Activated CD8-positive, alpha-beta memory T cell treated with anti-CD3 and anti-CD28 coated beads for 1 hour (primary cell): ENCODE results near the gene IL17RA.
"Not testable (repeated sequence)": the region's sequence is repeated elsewhere in the genome, so short reads cannot be mapped to it uniquely, and the experiment has no call there.

ENCODE experiments used
- DNase-seq, 2 donors: peaks; one replicate each; pipeline ENCODE4 v3.0.0-alpha.2; 2020; ENCODE audit warnings: low read depth in 1 of 2; ENCODE audit errors: extremely low read depth in 1 of 2

Gene IL17RA, protein sequence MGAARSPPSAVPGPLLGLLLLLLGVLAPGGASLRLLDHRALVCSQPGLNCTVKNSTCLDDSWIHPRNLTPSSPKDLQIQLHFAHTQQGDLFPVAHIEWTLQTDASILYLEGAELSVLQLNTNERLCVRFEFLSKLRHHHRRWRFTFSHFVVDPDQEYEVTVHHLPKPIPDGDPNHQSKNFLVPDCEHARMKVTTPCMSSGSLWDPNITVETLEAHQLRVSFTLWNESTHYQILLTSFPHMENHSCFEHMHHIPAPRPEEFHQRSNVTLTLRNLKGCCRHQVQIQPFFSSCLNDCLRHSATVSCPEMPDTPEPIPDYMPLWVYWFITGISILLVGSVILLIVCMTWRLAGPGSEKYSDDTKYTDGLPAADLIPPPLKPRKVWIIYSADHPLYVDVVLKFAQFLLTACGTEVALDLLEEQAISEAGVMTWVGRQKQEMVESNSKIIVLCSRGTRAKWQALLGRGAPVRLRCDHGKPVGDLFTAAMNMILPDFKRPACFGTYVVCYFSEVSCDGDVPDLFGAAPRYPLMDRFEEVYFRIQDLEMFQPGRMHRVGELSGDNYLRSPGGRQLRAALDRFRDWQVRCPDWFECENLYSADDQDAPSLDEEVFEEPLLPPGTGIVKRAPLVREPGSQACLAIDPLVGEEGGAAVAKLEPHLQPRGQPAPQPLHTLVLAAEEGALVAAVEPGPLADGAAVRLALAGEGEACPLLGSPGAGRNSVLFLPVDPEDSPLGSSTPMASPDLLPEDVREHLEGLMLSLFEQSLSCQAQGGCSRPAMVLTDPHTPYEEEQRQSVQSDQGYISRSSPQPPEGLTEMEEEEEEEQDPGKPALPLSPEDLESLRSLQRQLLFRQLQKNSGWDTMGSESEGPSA

GRCh38 chr22:17084554-17085276 is at the start of gene IL17RA:
Gene IL17RA, plus strand, starts transcription at chr22:17085000. Its CDS starts 92 bp downstream, at chr22:17085092.
- peak; percentile 72 to 89 for DNase-seq

- DNase-seq = no peak
These were observed 49.6 kb upstream of the IL17RA start for GRCh38 chr22:17035246-17035645.

GRCh38 chr22:17035976-17036841 is 48.6 kb upstream of the IL17RA start:
- DNase-seq = not testable (repeated sequence)

- not testable (repeated sequence) for DNase-seq
These were observed 47.7 kb upstream of the IL17RA start for GRCh38 chr22:17036842-17037711.

- no peak for DNase-seq
These were observed 41.3 kb upstream of the IL17RA start for GRCh38 chr22:17043521-17043920.

DNA sequence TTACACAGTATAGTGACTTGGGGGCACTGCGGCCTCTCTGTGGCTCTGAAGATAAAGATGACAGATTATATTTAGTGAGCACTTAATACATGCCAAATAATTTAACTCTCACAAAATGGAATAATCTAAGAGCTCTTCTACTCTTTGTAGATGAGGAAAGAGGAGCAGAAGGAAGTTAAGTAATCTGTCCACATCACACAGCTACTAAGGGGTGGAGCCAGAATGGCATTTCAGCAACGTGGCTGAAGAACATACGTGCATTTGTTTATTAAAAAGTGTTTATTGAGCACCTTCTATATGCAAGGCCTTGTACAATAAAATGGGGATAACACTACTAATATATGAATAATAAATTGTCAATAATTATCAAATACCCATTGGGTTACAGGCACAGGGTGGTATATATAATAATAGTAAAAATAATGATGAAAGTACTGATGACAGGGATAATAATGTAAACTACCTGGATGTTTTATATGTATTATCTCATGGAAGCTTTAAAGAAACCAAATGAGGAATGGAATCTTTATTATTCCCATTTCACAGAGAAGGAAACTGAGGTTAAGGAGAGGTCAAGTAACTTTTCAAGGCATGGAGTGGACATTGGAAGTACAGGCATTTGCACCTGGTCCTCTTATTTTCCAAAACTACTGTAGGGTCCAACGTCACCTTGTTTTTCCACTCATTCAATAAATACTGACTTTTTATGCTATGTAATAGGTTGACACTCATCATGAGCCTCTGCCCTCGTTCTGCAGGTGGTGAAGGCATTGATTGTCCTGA is 38.0 kb upstream of the IL17RA start:
- no peak for DNase-seq

DNA sequence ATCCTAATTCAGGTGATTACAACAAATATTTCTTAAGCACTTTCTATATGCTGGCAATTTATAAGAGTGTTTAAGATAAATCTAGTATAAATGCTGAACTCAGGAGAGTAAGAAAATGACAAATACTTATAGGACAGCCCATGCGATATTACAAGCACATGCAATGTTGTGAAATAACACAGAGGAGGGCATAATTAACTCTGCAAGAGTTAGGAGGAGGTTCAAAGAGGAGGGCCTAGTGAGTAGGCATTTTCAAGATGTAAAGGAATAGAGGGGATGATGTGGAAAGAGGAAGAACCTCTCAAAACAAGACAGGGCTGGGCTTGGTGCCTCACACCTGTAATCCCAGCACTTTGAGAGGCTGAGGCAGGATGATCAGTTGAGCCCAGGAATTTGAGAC is 37.1 kb upstream of the IL17RA start:
- no peak for DNase-seq

DNA sequence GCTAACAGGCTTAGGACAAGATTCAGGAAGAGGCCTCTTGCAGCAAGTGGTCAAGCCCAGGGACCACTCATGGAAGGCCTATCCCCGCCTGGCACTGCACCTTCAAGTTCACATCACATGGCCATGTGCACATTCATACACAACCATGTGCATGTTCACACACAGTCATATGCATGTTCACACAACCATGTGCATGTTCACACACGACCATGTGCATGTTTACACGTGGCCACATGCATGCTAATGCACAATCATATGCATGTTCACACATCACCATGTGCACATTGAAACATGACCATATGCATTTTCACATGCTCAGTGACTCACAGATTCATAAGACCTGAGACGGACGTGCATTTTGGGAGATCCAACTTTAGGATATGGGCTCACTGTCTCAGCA is 28.7 kb upstream of the IL17RA start:
- no peak for DNase-seq

DNA sequence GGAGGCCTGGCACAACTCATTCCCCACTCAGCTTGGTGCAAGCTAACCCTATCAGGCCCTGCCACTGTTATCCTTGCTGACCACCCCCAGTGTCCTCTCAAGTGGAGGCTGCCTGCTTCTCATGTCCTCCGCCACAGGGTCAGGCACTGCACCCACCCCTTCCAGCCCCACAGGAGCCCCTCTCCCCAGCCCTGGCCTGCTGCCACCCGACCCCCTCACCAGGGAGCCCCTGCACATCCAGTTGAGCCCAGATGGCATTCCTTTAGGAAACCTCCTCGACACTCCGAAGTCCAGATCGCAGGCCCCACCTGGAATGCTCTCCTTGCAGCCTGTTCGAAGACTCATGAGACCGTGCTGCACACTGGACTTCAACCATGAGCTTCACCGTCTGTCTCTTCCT is 28.0 kb upstream of the IL17RA start:
- DNase-seq = no peak

GRCh38 chr22:17057959-17058814 is 26.6 kb upstream of the IL17RA start:
- peak in 1 of 2 donors; percentile 18 for DNase-seq

- no peak for DNase-seq
These were observed 24.7 kb upstream of the IL17RA start for GRCh38 chr22:17060126-17060525.

GRCh38 chr22:17063411-17064106 is 21.2 kb upstream of the IL17RA start:
- DNase-seq = no peak

DNA sequence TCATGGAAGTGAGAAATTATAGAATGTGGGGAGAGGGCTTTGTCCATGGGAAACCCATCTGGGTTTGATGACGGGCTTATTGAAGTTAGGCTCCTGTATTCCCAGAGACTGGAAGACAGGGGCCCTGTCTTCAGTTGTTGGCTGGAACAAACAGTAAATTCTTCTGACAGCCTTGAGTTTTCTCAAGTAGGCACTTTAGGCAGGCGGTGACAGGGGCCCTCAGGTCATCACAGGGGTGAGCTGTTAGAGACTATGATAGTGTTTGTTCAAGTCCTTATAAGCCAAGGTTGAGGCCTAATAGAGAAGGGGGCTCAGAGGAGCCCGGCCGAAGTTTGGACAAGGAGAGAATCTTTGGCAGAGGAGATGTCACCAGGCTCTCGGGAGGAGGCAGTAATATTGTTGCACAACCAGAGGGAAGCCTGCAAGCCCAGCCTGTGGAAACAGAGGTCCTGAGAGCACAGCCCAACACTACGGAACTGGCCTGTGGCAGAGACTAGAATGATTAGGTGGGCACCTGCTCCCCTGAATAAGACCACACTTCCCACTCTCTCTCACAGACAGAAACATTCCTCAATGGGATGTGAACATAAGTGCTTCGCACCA is 20.2 kb upstream of the IL17RA start:
- DNase-seq = no peak

- DNase-seq = no peak
These were observed 19.4 kb upstream of the IL17RA start for GRCh38 chr22:17065433-17065832.

DNA sequence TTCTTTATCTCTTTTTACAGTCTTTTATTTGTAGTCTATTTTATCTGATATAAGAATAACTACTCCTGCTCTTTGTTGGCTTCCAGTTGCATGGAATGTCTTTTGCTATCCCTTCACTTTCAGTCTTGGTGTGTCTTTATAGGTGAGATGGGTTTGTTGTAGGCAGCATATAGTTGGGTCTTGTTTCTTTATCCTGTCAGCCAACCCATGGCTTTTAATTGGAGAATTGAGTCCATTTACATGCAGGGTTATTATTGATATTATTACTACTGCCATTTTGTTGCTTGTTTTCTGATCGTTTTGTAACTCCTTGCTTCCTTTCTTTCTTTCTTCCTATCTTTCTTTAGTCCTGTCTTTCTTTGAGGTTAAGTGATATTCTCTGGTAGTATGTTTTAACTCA is 11.9 kb upstream of the IL17RA start:
- DNase-seq = no peak

DNA sequence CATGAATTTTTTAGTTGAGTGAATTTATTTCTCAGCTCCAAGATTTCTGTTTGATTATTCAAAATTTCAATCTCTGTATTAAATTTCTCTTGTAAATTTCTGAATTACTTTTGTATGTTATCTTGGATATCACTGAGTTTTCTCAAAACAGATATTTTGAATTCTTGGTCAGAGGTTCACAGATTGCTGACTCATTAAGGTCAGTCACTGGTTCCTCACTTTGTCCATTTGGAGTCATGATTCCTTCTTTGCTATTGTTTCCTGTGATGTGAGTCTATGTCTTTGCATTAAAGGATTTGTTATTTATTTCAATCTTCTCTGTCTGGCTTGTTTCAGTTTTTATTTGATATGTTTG is 10.2 kb upstream of the IL17RA start:
- DNase-seq = no peak

GRCh38 chr22:17077255-17077654 is 7.5 kb upstream of the IL17RA start:
- DNase-seq = no peak
